ENCODE measurements around the gene HES1.

HES1 gene

GRCh38 chr3:194110483-194110882 is 25.5 kb upstream of the HES1 start:
- H4K5ac ChIP-seq (ENCODE audit: low read length) = no peak overlapping the region
- no peak overlapping the region for H3K4ac ChIP-seq (ENCODE audit: low read depth, low read length)
- H3K23ac ChIP-seq (ENCODE audit: low read length) = no peak overlapping the region
- H3K79me2 ChIP-seq (ENCODE audit: control insufficient read depth, insufficient read depth, low read length) = no peaks in the 10 kb centered on the region
- H3K27ac ChIP-seq (ENCODE audit: low read depth, low read length) = no peak overlapping the region
- no peaks in the 10 kb centered on the region for H3K4me1 ChIP-seq (ENCODE audit: control insufficient read depth, low read depth, low read length)
- no peak overlapping the region for H3K56ac ChIP-seq (ENCODE audit: low read length)
- no peak overlapping the region for H2BK120ac ChIP-seq (ENCODE audit: low read depth, low read length)
- H3K9ac ChIP-seq (ENCODE audit: low read length) = no peak overlapping the region
- no peak for DNase-seq
- no peak overlapping the region for H3K18ac ChIP-seq (ENCODE audit: low read length)
- no peak overlapping the region for H3K4me3 ChIP-seq (ENCODE audit: low read length)
- H2BK5ac ChIP-seq (ENCODE audit: low read length) = no peak overlapping the region
- no peaks in the 10 kb centered on the region for H3K27me3 ChIP-seq (ENCODE audit: insufficient read depth, low read length, poor library complexity)
- no peaks in the 10 kb centered on the region for H3K79me1 ChIP-seq (ENCODE audit: low read length)
- no peak overlapping the region for H2AK5ac ChIP-seq (ENCODE audit: low read length)
- no peaks in the 10 kb centered on the region for H3K36me3 ChIP-seq (ENCODE audit: control insufficient read depth, insufficient read depth, low read length)
- H4K8ac ChIP-seq (ENCODE audit: low read depth, low read length) = no peak overlapping the region
- H3K4me2 ChIP-seq (ENCODE audit: low read length) = no peak overlapping the region
- H2BK15ac ChIP-seq (replicated peaks; ENCODE audit: low read depth) = no peak overlapping the region
- WGBS (ENCODE audit: extremely low coverage, insufficient coverage, low lambda C conversion rate) = no CpG with 5 or more reads among the region's 9 CpGs

- H3K27ac ChIP-seq (ENCODE audit: low read depth, low read length) = no peak overlapping the region
- H4K8ac ChIP-seq (ENCODE audit: low read depth, low read length) = no peak overlapping the region
- H3K79me2 ChIP-seq (ENCODE audit: control insufficient read depth, insufficient read depth, low read length) = no peaks in the 10 kb centered on the region
- no peak overlapping the region for H3K9ac ChIP-seq (ENCODE audit: low read length)
- no peaks in the 10 kb centered on the region for H3K36me3 ChIP-seq (ENCODE audit: control insufficient read depth, insufficient read depth, low read length)
- no peak overlapping the region for H3K4me3 ChIP-seq (ENCODE audit: low read length)
- no peak overlapping the region for H3K23ac ChIP-seq (ENCODE audit: low read length)
- no peak overlapping the region for H2BK5ac ChIP-seq (ENCODE audit: low read length)
- no peak overlapping the region for H2BK120ac ChIP-seq (ENCODE audit: low read depth, low read length)
- H3K56ac ChIP-seq (ENCODE audit: low read length) = no peak overlapping the region
- H3K79me1 ChIP-seq (ENCODE audit: low read length) = no peaks in the 10 kb centered on the region
- no peak overlapping the region for H3K4ac ChIP-seq (ENCODE audit: low read depth, low read length)
- no peak overlapping the region for H4K5ac ChIP-seq (ENCODE audit: low read length)
- no peaks in the 10 kb centered on the region for H3K27me3 ChIP-seq (ENCODE audit: insufficient read depth, low read length, poor library complexity)
- no peak overlapping the region for H3K18ac ChIP-seq (ENCODE audit: low read length)
- H2AK5ac ChIP-seq (ENCODE audit: low read length) = no peak overlapping the region
- no peak for DNase-seq
- H3K4me2 ChIP-seq (ENCODE audit: low read length) = no peak overlapping the region
- WGBS (ENCODE audit: extremely low coverage, insufficient coverage, low lambda C conversion rate) = no CpG with 5 or more reads among the region's 4 CpGs
- no peak overlapping the region for H2BK15ac ChIP-seq (replicated peaks; ENCODE audit: low read depth)
- H3K4me1 ChIP-seq (ENCODE audit: control insufficient read depth, low read depth, low read length) = no peaks in the 10 kb centered on the region
These were observed 24.6 kb upstream of the HES1 start for GRCh38 chr3:194111336-194111735.

GRCh38 chr3:194112120-194113106 is 23.5 kb upstream of the HES1 start:
- Histone ChIP-seq H2BK15ac (replicated peaks; ENCODE audit: low read depth) (no peak overlapping the region), H3K27ac (ENCODE audit: low read depth, low read length) (no peak overlapping the region), H4K5ac (ENCODE audit: low read length) (no peak overlapping the region), H3K79me2 (ENCODE audit: control insufficient read depth, insufficient read depth, low read length) (no peaks in the 10 kb centered on the region), H3K4me3 (ENCODE audit: low read length) (no peak overlapping the region), H3K4me2 (ENCODE audit: low read length) (no peak overlapping the region), H3K18ac (ENCODE audit: low read length) (no peak overlapping the region), H3K27me3 (ENCODE audit: insufficient read depth, low read length, poor library complexity) (no peaks in the 10 kb centered on the region), H2BK5ac (ENCODE audit: low read length) (no peak overlapping the region), H3K23ac (ENCODE audit: low read length) (no peak overlapping the region), H3K4me1 (ENCODE audit: control insufficient read depth, low read depth, low read length) (no peaks in the 10 kb centered on the region), H3K36me3 (ENCODE audit: control insufficient read depth, insufficient read depth, low read length) (no peaks in the 10 kb centered on the region), H3K79me1 (ENCODE audit: low read length) (no peaks in the 10 kb centered on the region), H4K8ac (ENCODE audit: low read depth, low read length) (no peak overlapping the region), H2AK5ac (ENCODE audit: low read length) (no peak overlapping the region), H3K56ac (ENCODE audit: low read length) (no peak overlapping the region), H3K4ac (ENCODE audit: low read depth, low read length) (no peak overlapping the region), H3K9ac (ENCODE audit: low read length) (no peak overlapping the region), H2BK120ac (ENCODE audit: low read depth, low read length) (no peak overlapping the region)
- peak; percentile 40 for DNase-seq
- WGBS (ENCODE audit: extremely low coverage, insufficient coverage, low lambda C conversion rate) = no CpG with 5 or more reads among the region's 9 CpGs

GRCh38 chr3:194114123-194114522 is 21.8 kb upstream of the HES1 start:
- Histone ChIP-seq H3K79me1 (ENCODE audit: low read length) (no peaks in the 10 kb centered on the region), H2BK5ac (ENCODE audit: low read length) (no peak overlapping the region), H3K4ac (ENCODE audit: low read depth, low read length) (no peak overlapping the region), H3K79me2 (ENCODE audit: control insufficient read depth, insufficient read depth, low read length) (no peaks in the 10 kb centered on the region), H3K27me3 (ENCODE audit: insufficient read depth, low read length, poor library complexity) (no peaks in the 10 kb centered on the region), H2BK120ac (ENCODE audit: low read depth, low read length) (no peak overlapping the region), H2BK15ac (replicated peaks; ENCODE audit: low read depth) (no peak overlapping the region), H3K9ac (ENCODE audit: low read length) (no peak overlapping the region), H2AK5ac (ENCODE audit: low read length) (no peak overlapping the region), H3K36me3 (ENCODE audit: control insufficient read depth, insufficient read depth, low read length) (no peaks in the 10 kb centered on the region), H3K18ac (ENCODE audit: low read length) (no peak overlapping the region), H3K56ac (ENCODE audit: low read length) (no peak overlapping the region), H4K5ac (ENCODE audit: low read length) (no peak overlapping the region), H3K4me1 (ENCODE audit: control insufficient read depth, low read depth, low read length) (no peaks in the 10 kb centered on the region), H3K4me3 (ENCODE audit: low read length) (no peak overlapping the region), H3K27ac (ENCODE audit: low read depth, low read length) (no peak overlapping the region), H3K4me2 (ENCODE audit: low read length) (no peak overlapping the region), H3K23ac (ENCODE audit: low read length) (no peak overlapping the region), H4K8ac (ENCODE audit: low read depth, low read length) (no peak overlapping the region)
- DNase-seq = no peak
- no CpG with 5 or more reads among the region's 7 CpGs for WGBS (ENCODE audit: extremely low coverage, insufficient coverage, low lambda C conversion rate)

- H3K27ac ChIP-seq (ENCODE audit: low read depth, low read length) = no peak overlapping the region
- DNase-seq = no peak
- no peak overlapping the region for H3K18ac ChIP-seq (ENCODE audit: low read length)
- H3K4ac ChIP-seq (ENCODE audit: low read depth, low read length) = no peak overlapping the region
- no peak overlapping the region for H3K4me2 ChIP-seq (ENCODE audit: low read length)
- no peak overlapping the region for H2BK120ac ChIP-seq (ENCODE audit: low read depth, low read length)
- H3K4me3 ChIP-seq (ENCODE audit: low read length) = no peak overlapping the region
- H4K5ac ChIP-seq (ENCODE audit: low read length) = no peak overlapping the region
- no peaks in the 10 kb centered on the region for H3K79me2 ChIP-seq (ENCODE audit: control insufficient read depth, insufficient read depth, low read length)
- H4K8ac ChIP-seq (ENCODE audit: low read depth, low read length) = no peak overlapping the region
- H2AK5ac ChIP-seq (ENCODE audit: low read length) = no peak overlapping the region
- H3K36me3 ChIP-seq (ENCODE audit: control insufficient read depth, insufficient read depth, low read length) = no peaks in the 10 kb centered on the region
- H3K23ac ChIP-seq (ENCODE audit: low read length) = no peak overlapping the region
- no peaks in the 10 kb centered on the region for H3K4me1 ChIP-seq (ENCODE audit: control insufficient read depth, low read depth, low read length)
- no peak overlapping the region for H3K9ac ChIP-seq (ENCODE audit: low read length)
- no peak overlapping the region for H2BK5ac ChIP-seq (ENCODE audit: low read length)
- no peak overlapping the region for H2BK15ac ChIP-seq (replicated peaks; ENCODE audit: low read depth)
- H3K56ac ChIP-seq (ENCODE audit: low read length) = no peak overlapping the region
- H3K79me1 ChIP-seq (ENCODE audit: low read length) = no peaks in the 10 kb centered on the region
- H3K27me3 ChIP-seq (ENCODE audit: insufficient read depth, low read length, poor library complexity) = no peaks in the 10 kb centered on the region
- no CpG with 5 or more reads among the region's 12 CpGs for WGBS (ENCODE audit: extremely low coverage, insufficient coverage, low lambda C conversion rate)
These were observed 18.7 kb upstream of the HES1 start for GRCh38 chr3:194117104-194117845.
